GM18502 (cell line): ENCODE data around the gene DHCR7.
"Not testable (repeated sequence)": the region's sequence is repeated elsewhere in the genome, so short reads cannot be mapped to it uniquely, and the experiment has no call there.

ENCODE experiments used
- ATAC-seq: cut with Tn5 transposase; IDR thresholded peaks from one replicate; pipeline ENCODE4 v1.9.1; 2021; ENCODE audit warnings: mild to moderate bottlenecking; ENCODE audit not compliant: unreplicated experiment, poor library complexity

Gene DHCR7

GRCh38 chr11:71423181-71423790 is 24.9 kb downstream of the DHCR7 start:
- ATAC-seq, result no peak

DNA sequence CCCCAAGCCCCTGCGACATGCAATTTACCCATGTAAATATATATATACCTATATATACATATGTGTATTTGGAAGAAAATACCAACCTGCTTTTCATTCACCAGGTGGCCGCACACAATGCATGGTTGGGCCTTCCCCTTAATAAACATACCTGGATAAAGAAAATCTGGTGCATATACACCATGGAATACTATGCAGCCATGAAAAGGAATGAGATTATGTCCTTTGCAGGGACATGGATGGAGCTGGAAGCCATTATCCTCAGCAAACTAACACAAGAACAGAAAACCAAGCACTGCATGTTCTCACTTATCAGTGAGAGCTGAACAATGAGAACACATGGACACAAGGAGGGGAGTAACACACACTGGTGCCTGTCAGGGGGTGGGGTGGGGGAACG is 25.9 kb downstream of the DHCR7 start:
- ATAC-seq, result not testable (repeated sequence)

DNA sequence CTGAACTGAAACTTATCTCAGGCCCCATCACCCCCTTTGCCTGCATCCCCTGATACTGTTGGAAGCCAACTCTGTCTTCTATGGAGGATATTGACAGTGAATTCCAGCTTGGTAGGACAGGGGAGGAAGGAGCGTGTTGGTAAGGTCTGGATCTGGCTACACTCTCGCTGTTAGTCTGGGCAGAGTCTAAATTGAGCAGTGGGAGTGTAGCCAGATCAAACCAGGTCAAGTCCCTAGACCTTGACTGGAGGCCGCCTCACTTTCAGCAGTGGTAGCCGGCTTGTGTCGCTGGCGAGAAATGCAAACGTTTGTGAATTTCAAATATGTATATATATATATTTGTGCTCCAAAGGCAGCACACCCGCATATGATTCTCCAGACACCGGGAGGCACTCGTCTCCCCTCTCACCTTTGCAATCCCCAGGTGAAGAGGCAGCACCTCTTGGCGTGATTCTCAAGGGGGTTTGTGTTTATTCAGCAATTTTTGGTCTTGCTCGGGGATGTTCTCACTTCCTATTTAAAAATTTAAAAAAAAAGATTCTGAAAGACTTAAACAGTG is 26.7 kb downstream of the DHCR7 start:
- no peak for ATAC-seq

DNA sequence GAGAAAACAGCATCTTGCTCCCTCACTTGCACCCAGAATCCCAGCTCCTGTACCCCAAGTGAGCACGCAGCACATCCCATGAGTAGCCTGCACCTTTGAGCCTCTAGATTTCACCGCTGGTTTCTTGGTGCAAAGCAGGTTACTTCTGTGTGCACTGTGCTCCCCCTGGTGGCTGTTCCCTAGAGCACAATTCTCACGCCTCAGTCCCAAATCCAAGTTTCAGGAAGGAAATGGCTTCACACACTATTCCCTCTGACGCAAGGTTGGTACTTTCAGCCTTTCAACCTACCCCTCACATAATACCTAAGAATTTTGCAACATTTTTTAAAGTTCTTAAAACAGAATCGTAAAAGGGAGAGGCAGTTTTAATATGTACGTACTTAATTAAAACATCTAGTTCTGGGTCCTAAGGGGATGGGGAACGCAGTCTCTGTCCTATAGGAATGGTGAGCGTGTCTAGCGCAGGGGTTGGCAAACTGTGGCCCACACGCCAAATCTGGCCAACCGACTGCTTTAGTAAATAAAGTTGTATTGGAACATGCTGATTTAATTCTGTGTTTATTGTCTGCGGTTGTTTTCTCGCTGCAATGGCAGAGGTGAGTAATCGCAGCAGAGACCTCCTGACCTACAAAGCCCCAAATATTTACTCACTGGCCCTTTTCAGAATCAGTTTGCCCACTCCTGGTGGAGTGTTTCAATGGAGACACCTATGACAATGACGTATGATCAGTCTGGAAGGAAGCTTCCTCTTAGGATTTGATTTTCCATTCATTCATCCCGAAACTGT is 27.5 kb downstream of the DHCR7 start:
- ATAC-seq, result no peak

- no peak for ATAC-seq
These were observed 29.6 kb downstream of the DHCR7 start for GRCh38 chr11:71418643-71419042.

DNA sequence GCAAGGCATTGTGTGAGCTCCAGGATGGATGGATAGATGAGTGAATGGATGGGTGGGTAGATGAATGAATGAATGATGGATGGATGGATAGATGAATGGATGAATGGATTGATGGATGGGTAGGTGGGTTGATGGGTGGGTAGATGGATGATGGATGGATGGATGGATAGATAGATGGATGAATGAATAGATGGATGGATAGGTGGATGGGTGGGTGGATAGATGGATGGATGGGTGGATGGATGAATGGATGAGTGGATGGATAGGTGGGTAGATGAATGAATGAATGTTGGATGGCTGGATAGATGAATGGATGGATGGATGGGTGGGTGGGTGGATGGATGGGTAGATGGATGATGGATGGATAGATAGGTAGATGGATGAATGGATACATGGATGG is 33.5 kb downstream of the DHCR7 start:
- no peak for ATAC-seq

- ATAC-seq, result no peak
These were observed 37.7 kb downstream of the DHCR7 start for GRCh38 chr11:71410363-71410966.

- no peak for ATAC-seq
These were observed 39.4 kb downstream of the DHCR7 start for GRCh38 chr11:71408826-71409225.

DNA sequence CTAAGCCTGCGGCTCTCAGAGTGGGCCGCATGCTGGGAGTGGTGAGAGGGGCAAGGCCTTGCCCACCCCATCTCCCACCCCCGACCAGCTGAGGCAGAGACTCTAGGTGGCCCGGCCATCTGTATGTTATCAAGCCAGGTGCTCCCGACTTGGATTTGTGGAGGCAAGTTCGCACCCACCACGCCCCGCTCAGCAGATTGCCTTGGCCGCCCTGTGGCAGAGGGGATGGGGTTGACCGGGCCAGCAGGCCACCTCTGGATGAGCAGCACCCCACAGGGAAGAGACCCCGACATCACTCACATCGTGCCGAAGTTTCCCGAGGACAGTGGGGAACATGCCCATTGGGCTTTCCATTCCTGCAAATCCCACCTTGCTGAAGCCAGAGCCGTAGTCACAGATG is 40.8 kb downstream of the DHCR7 start:
- no peak for ATAC-seq

- ATAC-seq, result no peak
These were observed 41.5 kb downstream of the DHCR7 start for GRCh38 chr11:71406681-71407080.

GRCh38 chr11:71404209-71404608 is 44.0 kb downstream of the DHCR7 start:
- no peak for ATAC-seq

DNA sequence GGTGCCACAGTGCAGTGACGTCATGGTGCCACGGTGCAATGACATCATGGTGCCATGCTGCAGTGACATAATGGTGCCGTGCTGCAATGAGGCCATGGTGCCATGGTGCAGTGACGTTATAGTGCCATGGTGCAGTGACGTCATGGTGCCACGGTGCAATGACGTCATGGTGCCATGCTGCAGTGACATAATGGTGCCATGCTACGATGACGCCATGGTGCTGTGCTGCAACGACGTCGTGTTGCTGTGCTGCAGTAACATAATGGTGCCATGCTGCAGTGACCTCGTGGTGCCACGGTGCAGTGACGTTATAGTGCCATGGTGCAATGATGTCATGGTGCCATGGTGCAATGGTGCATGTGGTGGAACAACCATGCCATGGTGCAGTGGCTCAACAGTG is 45.3 kb downstream of the DHCR7 start:
- no peak for ATAC-seq

DNA sequence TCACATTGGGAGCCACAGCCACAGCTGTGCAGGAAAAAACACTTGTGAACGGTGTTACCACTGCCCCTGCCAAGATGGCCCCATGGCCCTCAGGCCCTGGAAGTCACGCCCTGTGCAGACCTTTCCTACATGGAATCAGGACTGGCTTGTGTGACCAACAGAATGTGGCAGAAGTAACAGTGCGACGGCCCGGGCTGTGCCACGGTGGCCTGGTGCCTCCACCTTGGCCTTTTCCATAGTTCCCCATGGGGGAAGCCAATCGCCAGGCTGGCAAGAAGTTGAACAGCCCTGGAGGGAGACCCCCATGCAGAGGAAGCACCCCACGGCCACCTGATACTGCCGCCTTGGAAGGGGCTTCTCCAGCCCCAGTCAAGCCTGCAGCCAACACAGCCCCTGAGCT is 48.0 kb downstream of the DHCR7 start:
- ATAC-seq, result no peak

DNA sequence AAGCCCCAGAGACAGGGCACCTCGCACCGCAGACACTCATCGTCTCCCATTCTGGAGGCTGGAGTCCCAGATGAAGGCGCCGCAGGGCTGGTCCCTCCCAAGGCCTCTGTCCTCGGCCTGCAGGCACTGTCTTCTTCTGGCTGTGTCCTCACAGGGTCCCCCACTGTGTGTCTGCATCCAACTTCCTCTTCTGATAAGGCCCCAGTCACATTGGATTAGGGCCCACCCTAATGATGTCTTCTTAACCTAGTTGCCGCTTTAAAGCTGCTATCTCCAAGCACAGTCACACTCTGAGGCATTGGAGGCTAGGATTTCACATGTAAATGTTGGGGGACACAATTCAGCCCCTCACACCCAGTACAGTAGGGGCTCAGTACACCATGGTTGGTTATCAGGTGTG is 48.9 kb downstream of the DHCR7 start:
- ATAC-seq, result no peak

- ATAC-seq, result no peak
These were observed 50.2 kb downstream of the DHCR7 start for GRCh38 chr11:71397961-71398360.

DNA sequence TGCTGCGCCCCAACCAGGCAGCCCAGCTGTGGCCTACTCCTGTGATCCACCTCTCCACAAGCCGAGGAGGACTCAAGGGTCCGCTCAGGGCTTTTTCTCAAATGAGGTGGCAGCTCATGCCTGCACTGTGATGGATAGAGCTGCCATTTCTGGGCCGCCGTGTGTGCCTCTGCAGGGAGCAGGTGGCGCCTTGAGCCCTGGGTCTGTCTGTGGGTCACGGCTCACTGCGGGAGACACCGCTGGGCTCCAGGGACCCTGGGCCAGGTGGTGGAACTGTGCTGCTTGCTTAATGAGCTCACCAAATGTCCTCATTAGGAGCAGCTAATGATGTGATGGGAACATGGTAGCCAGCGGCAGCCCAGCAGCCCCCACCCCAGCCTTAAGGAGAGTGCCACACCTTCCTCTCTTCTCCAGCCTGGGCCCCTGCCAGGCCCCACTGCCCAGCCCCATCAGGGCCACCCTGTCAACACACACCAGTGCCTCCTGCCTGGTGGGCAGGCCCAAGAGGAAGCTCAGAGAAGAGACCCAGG is 50.8 kb downstream of the DHCR7 start:
- ATAC-seq, result no peak

DNA sequence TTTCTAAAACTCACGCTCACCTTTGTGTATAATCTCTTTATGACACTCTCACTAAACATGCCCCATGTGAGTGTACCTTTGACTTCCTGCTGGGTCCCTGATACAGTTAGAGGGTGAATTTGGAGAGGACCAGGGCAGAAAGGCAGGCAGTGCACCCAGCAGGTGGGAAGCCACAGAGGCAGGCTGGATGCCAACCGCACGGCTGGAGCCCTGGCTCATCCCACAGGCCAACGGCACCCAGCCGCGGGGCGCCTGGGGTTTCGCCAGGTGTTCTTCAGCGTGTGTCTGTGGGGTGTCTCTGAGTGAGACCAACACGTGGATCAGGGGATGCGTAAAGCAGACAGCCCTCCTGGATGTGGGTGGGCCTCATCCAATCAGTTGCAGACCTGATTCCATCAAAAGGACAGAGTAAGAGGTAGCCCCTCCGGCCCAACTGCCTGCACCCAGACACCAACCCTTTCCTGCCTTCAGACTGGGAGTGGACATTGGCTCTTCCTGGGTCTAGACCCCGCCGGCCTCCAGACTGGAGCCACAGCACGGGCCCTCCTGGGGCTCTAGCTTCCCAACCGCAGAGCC is 51.6 kb downstream of the DHCR7 start:
- ATAC-seq, result no peak

DNA sequence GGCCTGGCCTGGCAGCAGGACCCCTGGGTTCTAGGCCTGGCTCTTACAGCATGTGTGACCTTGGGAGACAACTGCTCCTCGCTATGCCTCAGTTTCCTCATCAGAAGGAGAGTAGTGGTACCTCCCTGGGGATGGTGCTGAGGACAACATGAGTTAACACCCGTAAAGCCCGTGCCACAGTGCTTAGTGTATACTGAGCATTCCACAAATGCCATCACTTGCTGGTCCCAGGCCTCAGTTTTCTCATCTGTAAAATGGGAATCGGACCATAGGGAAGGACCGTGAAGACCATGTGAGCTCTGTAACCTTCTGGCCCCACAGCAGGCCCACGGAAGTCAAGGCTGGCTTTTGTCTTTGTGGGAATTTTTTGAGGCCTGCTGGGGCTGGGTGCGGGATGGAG is 52.4 kb downstream of the DHCR7 start:
- no peak for ATAC-seq

- ATAC-seq, result no peak
These were observed 53.0 kb downstream of the DHCR7 start for GRCh38 chr11:71395263-71395560.

- no peak for ATAC-seq
These were observed 54.9 kb downstream of the DHCR7 start for GRCh38 chr11:71393283-71393682.

GRCh38 chr11:71391796-71392195 is 56.4 kb downstream of the DHCR7 start:
- ATAC-seq, result no peak
